HG02623 (cell line): ENCODE measurements around the gene TBX5.

Experiments used
- ATAC-seq: cut with Tn5 transposase; IDR thresholded peaks from one replicate; pipeline ENCODE4 v1.9.1; 2021; ENCODE audit warnings: moderate library complexity; ENCODE audit not compliant: unreplicated experiment

Gene TBX5

DNA sequence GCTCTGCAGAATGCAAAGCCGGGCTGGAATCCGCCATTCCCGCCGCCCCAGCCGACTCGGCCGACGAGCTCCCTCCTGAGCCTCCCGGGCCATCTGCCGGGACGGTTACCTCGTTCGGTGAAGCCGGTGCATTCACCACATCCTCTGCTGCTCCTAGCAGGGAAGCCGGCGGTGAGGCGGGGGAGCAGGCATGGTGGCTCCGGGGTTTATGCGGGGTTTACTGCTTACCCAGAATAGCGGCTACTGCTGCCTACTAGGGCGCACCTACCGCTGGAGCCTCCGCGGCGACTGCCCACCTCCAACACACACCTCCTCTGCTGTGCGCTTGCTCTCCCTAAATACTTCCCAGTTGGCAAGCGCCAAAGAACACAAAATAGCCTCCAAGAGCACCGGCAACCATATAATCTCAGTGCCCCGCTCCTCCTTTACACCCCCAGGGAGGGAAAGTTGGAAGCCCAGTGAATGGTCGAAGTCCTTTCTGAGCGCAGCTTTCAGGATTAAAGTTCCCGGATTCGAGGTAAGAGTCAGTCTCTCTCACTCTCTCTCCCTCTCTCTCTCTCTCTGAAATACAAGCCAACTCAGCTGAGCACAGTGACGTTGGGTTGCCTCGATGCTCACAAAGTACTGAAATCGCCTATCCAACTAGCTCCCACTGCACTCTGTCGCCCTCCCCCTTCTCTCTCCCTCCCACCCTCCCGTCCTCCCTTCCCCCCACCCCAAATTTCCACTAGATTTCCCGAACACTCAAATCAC lies at the start of gene TBX5:
Gene TBX5, minus strand, starts transcription at position 626 of the 753 bp plus-strand sequence. CDS start 2,246 bp downstream, outside the sequence.
- no peak for ATAC-seq

DNA sequence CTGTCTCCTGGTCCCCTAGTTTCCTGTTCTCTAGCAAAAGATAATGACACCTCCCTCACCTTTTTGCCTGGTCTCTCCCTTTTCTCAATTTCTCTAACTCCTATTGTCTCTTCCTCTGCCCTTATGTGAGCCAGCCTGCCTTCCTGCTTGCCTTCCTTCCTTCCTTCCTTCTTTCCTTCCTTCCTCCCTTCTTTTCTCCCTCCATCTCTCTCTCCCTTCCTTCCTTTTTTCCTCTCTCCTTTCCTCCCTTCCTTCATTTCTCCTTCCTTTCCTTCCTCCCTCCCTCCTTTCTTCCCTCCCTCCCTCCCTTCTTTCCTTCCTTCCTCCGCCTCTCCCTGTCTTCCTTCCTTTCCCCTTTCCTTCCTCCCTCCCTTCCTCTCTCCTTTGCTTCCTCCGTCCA lies 45.7 kb upstream of the TBX5 start:
- no peak for ATAC-seq

DNA sequence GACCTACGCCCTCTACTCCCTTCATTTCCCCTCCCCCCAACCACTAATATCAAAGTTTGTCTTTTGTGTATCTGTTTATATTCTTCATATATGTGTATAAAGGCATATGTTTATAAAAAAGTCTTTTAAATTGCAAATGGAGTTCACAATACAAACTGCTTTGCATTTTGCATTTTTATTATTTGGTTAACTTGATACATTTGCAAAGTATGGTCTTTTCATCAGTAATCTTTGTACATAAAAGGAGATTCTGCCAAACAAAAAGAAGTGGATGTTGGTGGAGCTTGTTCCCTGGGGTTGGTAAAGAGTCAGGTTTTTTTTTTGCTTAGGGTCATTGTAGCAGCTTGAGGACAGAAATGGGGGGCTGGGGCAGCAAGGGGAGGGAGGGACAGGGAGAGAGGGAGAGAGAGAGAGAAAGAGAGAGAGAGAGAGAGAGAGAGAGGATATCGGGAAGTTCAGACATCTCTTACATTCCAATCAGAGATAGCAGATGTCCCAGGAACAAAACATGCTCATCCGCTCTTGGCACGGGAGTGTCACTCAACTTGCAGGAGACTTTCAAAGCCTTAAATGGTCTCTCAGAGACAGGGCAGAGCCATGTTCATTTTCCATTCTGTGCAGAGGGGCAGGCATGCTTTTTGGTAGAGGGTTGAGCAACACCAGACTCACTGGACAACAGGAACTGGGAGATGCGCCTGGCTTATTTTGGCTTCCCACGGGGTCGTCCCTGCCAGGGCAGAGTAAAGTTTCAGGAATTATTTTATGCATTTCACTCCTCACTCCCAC lies 44.8 kb upstream of the TBX5 start:
- ATAC-seq: no peak

DNA sequence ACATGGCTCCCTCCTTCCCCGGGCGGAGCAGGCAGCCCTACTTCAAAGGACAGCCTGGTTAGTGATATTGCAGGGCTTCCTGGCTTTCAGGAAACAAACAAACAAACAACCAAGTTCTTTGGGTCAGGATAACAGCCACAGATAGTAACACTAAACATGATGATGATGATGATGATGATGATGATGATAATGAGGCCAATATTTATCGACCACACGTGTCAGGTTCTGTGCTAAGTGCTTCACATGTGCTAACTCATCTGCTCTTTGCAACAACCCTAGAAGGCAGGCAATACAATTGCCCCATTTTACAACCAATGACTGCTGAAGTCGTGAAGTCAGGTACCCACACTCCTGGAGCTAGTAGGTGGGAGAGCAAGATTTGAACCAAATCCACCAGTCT lies 44.1 kb upstream of the TBX5 start:
- no peak for ATAC-seq

DNA sequence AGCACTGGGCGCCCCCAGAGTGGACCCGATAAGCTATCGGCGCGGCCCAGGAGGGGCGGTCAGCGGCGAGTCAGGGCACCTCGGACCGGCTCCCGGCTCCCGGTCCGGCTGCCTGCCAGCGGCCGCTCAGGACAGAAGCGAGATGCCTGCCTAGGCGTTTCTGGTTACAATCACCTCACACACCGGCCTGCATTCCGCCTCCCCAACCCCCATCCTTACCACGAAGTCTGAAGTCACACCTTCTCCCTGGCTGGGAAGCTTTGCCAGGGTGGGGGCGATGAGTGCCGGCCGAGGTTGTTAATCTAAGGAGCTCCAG lies 42.6 kb upstream of the TBX5 start:
- no peak for ATAC-seq

DNA sequence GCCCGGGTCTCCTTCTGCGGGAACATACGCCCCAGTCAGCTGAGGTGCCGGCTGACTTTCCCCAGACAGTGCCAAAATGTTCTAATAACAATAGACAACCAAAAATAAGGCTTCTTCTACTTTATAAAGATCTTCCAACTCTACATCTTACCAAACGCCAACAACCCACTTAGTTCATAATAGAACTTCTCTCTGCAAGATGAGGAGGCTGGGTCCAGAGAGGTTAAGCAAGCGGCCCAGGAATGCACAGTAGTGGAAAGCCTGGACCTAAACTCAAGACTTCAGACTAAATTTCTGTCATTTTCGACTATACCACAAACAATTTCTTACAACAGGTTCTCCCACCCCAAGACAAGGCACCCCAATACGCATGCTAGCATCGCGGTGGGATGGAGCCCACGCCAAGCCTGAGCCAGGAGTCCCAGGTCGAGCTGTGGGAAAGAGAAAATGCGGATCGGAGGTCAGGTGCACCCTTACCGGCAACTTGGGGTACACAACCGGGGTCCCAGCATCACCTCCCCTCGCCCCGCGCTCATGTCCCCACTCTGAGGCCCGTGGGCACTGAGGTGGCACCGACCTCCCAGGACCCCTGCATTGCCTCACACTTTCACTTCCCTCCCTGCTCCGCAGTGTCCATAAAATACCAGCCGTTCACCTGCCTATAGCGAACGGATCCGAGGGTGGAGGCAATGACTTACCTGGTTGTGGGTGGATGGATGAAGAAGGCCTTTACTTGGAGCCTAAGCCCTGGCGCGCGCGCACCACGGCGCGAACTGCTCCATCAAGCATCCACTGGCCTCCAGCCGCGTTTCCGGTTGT lies 42.1 kb upstream of the TBX5 start:
- no peak for ATAC-seq

DNA sequence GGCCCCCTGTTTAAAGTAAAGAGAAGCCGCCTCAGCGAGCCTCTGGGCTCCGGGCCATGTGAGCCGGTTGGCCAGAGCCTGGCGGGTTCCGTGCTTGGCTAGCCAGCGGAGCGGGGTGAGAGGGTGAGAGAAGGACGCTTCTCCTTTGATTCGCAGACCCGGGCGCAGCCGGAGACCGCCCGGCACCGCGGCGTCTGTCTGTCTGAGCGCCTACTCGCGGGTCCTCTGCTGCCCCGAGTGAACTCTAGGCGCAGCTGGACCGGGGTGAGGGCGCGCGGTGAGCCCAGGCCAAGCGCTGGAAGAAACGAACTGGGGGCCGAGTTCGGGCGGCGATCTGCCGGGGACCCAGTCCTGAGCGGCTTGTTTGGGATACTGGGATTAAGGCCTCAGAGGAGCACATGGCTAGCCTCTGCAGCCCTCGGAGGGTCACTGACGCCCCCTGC lies 41.4 kb upstream of the TBX5 start:
- no peak for ATAC-seq

DNA sequence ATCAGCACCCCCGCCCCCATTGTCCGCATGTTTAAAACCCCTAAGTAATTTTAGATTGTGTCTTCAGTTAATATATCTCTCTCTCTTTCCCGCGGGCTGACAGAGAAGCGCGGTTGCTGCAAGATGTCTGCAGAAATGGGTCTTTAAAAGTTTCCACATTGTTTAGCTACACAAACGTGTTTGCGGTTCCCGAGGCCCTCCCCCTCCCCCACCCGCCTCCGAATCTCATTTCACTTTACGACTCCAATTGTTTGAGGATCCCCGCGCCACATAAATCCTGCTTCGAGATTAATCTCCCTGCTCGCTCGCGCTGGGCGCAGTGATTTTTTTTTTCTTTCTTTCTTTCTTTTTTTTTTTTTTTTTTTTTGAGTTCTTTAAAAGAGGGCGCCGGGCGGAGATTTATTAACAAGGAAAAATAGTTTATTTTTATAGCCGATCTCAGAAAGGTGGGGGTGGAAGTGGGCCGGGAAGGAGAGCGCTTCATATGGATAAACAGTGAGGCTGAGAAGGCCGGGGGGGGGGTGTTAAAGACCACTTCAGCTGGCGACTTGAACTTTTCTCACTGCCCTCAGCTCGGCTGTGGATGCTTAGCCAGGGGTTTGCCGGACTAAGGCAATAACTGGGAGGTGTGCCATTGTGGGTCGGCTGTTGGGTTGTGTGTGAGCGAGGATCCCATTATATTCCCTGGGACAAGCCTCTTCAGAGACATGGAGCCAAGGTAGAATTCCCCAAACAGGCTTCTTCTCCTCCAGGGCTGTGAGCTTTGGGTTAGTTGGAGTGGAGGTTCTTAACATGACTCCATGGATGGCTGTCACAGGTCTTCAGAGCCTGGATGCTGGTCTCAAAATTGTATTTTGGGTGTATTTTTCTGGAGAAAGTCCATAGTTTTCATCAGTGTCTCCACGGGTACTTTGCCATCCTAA lies 39.7 kb upstream of the TBX5 start:
- no peak for ATAC-seq

DNA sequence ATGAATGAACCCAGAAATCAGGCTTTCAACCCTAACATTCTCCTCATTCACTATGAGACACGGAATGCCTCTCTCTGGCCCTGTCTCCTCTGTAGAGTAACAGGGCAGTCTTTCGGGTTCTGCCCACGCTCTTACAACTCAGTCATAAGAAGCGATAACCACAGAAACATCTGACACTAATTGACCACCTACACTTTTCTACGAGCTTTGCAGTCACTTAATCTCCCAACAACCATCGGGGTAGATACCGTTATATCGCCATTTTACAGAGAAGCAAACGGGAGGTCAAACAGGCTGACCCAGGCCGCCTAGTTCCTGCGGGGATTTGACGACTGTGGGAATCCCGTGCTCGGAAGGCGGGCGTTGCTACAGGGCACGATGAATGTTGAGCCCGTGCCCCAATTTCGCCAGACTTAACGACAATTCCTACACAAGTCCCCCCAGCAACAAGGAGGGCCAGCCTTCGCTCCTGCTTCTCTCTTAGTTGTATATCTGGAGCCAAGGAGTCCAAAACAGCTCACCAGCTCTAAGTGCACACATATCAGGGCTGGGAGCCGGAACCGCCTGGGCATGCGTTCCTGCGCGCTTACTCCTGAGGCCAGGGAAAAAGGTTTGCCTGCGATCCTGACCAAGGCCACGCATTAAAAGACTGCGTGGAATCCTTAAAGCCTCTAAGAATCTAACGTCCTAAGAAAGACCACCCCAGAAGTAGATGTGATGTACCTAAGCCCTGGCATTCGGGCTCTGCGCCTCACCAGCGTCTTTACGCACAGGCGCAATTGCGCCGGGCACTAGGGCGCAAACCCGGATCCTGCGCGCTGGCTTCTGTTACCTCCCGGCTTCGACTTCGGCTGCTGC lies 38.7 kb upstream of the TBX5 start:
- no peak for ATAC-seq

DNA sequence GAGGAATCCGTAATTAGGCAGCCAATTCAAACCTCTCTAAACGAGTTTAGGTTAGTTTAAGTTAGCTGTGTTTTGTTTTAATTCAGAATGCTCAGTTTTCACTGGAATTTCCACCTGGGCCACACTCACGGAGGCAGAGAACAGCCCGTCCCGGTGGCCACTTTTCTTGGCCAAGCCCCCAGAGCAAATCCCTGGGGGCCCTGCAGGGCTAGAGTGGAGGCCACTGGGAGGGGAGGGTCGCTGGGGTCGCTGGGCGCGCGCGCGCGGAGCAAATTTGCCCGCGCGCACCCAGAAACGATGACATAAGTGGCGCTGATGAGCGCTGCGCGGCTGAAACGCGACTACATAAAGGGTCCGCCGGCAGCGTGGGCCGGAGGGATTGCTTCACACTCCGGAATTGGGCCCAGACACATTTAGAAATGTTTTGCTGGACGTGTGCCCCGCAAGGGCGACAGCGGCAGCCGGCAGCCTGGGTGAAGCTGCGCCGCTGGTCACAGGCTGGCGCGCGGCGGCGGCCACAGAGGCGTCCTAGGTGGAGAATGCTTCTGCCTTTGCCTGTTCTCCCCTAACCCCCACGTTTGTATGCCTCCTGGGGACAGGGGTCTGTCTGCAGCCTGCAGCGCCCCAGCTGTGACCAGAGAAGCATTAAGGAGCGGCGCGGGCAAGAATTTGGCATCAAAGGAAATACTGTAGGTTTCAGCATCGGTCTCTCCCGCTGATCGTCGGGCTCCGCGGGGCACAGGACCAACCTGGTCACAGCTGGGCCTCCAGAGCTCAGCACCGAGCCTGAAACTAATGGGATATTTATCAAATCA lies 37.9 kb upstream of the TBX5 start:
- no peak for ATAC-seq

DNA sequence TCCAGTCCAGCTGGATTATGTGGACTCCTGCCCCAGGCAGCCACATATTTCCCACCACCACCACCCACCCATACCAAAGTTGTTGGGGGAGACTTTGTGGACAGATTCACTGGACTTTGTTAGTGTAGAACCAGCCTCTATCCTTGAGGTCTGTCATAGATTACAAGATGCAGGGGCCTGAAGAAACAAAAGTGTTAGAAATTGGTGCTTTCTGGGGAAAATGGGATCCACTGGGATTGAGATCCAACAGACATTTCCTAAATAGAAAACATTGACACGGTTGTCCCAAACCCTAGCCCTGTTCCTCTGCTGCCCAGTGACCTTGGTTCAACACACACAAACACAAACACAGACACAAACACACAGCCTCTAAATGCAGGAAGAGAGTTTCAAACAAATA lies 36.6 kb upstream of the TBX5 start:
- no peak for ATAC-seq

DNA sequence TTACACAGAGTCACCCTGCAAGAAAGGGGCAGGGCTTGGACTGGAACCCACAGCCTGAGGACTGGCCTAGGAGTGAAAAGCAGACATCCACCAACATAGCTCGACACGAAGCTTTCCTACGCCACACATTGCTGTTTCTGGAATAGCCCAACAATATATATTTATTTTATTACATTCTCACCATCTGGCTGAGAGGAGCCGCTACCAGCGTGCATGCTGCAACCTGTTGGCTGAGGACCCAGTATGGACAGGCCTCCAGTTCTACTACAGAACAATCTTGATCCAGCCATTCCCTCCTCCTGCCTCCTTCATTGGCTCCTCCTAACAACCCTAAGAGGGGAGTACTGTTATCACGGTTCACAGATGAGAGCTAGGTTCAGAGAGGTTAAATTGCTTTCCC lies 35.6 kb upstream of the TBX5 start:
- no peak for ATAC-seq

DNA sequence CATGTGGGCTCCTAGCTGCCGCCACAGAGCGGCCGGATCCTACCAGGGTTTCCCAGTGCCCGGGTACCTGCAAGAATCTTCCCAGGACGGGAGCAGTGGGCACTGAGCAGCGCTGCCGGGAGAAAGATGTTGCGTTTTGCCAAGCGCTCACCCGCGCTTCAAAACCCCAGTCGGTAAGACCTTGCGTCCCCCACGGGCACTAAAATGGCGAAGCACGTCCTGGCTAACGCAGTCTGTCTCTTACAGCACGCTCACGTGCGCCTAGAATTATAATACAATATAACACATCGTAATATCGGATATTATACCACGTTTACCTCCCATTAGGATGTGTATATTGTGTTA lies 35.1 kb upstream of the TBX5 start:
- ATAC-seq: no peak

DNA sequence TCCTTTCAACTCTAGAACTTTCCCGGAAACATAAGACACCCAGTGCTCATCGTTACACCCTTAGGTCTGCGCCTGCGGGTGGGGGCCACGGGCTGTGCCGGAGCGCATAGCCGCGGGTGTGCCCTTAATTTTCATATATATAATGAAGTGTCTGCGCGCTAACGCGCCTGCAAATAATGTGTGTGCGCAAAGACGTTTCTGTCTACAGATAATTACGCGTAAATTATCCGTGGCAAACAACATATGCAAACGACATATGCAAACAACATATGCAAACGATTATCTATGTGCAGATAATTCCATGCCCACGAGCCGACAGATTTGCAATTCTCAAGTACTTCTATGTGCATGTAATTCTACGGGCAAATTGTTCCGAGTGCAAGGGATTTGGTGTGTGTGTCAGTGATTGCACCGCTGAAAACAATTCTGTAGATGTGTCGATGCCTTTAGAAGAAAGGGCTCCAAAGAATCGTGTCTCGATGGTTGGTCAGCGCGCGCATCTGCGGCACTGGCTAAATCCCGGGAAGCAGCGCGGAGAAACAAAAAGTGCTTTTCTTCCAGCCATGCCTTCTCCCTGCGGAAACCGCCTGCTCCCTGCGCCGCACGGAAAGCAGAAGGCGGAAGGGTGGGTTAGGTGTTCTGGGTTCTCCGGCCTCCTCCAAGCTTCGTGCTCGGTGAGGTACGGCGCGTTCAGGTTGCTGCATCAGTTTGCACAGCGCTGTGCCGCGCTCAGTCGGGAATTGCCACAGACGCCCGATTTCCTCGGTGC lies 34.5 kb upstream of the TBX5 start:
- no peak for ATAC-seq

DNA sequence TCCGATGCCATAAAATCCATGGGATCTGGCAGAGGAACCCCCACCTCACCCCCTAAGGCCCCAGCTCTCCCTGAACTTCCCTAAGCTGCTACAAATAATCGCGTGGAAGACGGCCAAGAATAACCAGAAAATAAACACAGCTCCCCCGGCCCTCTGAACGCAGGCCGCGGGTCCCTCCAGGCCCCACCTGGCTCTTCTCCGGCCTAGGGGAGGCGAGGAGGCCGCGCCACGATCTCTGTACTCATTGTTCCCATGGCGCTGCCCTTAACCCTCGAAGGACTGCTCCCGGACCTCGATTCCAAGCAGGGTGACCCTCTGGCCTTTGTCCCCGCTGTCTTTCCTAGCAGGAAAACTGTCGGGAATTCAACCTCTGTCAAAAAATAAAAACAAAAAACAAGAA lies 33.9 kb upstream of the TBX5 start:
- ATAC-seq: no peak

DNA sequence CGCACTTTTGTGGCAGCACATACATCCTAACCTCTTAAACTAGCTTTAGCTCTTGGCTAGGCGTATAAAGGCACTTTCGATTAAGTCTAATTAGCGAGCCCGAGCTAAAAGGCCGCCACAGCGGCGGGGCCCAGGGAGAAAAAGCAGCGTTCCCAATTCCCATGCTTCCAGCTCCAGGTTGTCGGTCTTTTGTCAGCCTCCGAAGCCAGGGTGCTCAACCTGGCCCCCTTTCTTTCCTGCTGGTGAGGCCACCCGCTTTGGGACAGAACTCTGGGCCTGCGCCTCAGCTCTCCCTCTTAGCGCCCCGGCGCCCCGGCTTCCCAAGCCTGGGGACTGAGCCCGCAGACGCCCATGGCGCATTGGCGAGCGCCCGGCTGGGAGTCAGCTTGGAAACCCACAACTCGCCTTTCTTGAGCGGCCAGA lies 33.3 kb upstream of the TBX5 start:
- ATAC-seq: no peak

DNA sequence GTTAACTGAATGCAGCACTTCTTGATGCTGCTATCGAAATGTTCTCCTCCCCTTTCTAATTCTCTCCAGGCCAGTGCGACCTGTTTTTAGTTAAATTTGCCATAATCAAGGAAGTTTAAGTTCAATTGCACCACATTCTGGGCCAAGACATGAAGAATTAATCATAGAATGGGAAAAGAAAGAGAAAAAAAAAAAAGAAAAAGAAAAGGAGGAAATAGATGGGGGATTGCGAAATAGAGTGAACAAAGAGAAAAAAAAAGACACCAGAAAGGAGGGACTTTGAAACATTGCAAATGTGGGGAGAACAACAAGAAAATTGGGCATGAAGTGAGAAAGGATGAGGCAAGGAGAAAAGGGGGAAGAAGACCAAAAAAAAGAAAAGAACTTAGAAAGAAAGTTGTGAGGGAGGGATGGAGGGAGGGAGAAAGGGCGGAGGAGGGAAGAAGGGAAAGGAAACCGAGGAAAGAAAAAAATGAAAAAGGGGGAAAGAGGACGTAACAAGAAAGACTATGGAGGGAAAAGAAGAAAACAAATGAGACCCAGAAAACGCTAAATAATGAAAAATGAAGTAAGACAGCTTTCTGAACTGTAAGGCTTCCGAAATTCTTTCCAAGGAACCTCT lies 32.8 kb upstream of the TBX5 start:
- no peak for ATAC-seq

DNA sequence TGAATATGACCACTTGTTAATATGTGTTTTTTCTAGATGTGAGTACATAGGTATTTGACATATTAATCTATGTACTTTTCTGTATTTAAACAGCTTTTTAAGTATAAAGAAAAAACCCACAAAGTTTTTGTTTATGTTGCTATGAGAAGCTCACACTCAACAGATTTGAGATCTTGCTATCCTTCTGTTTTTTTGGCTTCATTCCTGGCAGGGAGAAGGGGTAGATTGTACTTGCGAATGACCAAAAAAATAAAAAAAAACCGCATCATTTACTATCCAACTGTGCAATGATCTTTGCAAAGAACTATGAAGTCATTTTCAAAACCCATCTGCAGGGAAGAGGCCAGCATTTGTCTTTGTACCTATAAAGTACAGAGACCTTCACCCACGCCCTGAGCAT lies 28.4 kb upstream of the TBX5 start:
- no peak for ATAC-seq
